ENCODE results near the gene CEP68. TPM values are rescaled to one million over a fixed set of nuclear protein-coding genes. Genes with fewer than 3 reads are reported as not detected.

Gene CEP68
- total RNA-seq, 1 experiment from 2014 or later: 11.2 TPM

DNA sequence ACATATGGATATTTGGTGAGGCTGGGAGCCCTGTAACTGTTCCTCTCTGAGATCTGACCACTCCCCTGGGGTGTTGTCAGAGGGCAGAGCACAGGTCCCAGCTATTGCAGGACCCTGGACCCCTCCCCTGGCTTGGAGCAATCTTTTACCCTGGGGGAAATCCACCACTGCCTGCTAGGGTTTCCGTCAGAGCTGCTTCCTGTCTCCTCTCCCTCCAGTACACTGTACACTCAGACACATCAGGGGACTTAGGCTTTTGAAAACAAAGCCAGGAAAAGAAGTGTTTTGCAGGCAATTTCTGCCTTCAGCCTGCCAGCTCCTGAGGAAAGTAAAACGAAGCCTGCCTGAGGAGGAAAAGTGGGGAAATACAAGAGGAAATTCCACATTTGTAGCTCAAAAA, 13.2 kb upstream of the CEP68 start:
- ATAC-seq (no peak), DNase-seq (ENCODE audit: low read depth, low spot score) (no peak)
- no TSS peak for BruUV-seq (replicated peaks)
- ChIA-PET POLR2A (interaction anchor here (1.3 kb wide), 1 partner anchor 13 kb away, joined by 3 read pairs; the partner anchor contains the start of gene CEP68), CTCF (no interaction called here), RAD21 (ENCODE audit: low non-redundant PET in 1 of 2, low total read pairs in 2 of 2, uncharacterized antibody in 2 of 2, unreplicated experiment in 2 of 2) (no interaction called here)
- Histone ChIP-seq H3K36me3 (ENCODE audit: control insufficient read depth in 1 of 2, insufficient read depth in 2 of 2, low read length in 2 of 2) (no peaks in the 10 kb centered on the region), H3K79me2 (ENCODE audit: insufficient read depth, low read length) (no peaks in the 10 kb centered on the region), H3K4me3 (replicated peaks in 1 of 2; ENCODE audit: low read depth in 1 of 2, low read length in 2 of 2) (no peak overlapping the region), H3K4me1 (ENCODE audit: control insufficient read depth in 1 of 2, insufficient read depth in 2 of 2, low read length in 2 of 2) (peaks cover 3 to 8% of the 10 kb centered on the region in 2 experiments; a peak in 1 of 4 replicates), H3K9me3 (ENCODE audit: control insufficient read depth in 1 of 2, insufficient read depth in 1 of 2, low read depth in 1 of 2, low read length in 2 of 2) (peaks cover 0 to 14% of the 10 kb centered on the region in 2 experiments; a peak in 1 of 4 replicates), H2AFZ (ENCODE audit: low read depth, low read length, poor library complexity, severe bottlenecking) (no peak overlapping the region), H3K27me3 (ENCODE audit: insufficient read depth, low read length) (no peaks in the 10 kb centered on the region), H3K9ac (ENCODE audit: low read length) (no peak overlapping the region), H3K9me2 (ENCODE audit: insufficient read depth) (no peaks in the 10 kb centered on the region), H3K27ac (ENCODE audit: low read depth, low read length) (no peak overlapping the region), H3K4me2 (ENCODE audit: low read length) (no peak overlapping the region), H4K20me1 (ENCODE audit: insufficient read depth) (no peaks in the 10 kb centered on the region)
- TF ChIP-seq POLR2AphosphoS5 (IDR thresholded peaks at IDR 0.05; ENCODE audit: low read depth, low read length) (no peak), SIN3A (IDR thresholded peaks at IDR 0.05; ENCODE audit: low read depth) (no peak), RAD21 (IDR thresholded peaks at IDR 0.05; ENCODE audit: low read depth) (no peak), EZH2 (IDR thresholded peaks at IDR 0.05) (no peak)
- TF ChIP-seq, protein P1, sequence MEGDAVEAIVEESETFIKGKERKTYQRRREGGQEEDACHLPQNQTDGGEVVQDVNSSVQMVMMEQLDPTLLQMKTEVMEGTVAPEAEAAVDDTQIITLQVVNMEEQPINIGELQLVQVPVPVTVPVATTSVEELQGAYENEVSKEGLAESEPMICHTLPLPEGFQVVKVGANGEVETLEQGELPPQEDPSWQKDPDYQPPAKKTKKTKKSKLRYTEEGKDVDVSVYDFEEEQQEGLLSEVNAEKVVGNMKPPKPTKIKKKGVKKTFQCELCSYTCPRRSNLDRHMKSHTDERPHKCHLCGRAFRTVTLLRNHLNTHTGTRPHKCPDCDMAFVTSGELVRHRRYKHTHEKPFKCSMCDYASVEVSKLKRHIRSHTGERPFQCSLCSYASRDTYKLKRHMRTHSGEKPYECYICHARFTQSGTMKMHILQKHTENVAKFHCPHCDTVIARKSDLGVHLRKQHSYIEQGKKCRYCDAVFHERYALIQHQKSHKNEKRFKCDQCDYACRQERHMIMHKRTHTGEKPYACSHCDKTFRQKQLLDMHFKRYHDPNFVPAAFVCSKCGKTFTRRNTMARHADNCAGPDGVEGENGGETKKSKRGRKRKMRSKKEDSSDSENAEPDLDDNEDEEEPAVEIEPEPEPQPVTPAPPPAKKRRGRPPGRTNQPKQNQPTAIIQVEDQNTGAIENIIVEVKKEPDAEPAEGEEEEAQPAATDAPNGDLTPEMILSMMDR (IDR thresholded peaks at IDR 0.05 in 2 of 3, conservative IDR thresholded peaks at IDR 0.05 in 1 of 3; ENCODE audit: borderline replicate concordance in 1 of 3, insufficient read depth in 1 of 3, low read depth in 2 of 3, low read length in 2 of 3): no peak
- intact Hi-C loops (cut with micrococcal nuclease): no loop called here

DNA sequence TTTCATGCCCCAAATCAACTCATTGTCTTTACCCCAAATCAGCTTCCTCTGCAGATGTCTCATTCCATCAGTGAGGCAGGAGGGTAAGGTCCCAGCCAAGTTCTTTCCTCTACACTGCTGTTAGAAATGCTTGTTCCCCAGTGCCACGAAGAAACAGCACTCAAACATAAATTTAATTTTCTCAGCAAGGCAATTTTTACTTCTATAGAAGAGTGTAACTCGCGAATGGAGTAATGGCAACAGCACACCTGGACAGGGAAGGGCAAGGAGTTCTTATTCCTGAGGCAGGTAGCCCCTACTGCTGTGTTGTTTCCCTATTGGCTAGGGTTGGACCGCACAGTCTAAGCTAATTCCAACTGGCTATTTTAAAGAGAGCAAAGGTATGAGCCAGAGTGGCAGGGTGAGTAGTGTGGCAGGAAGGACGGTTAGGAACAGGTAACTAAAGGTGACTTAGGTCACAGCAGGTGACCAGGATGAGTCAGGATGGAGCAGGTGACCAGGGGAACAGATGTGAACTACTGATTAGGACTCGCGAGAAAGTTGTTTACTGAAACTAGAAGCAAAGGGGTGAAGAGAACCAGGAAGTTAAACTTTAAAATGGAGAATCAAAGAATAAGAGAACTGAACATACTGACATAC, 12.0 kb upstream of the CEP68 start:
- no peak overlapping the region for H3K4me2 ChIP-seq (ENCODE audit: low read length)
- no peak for DNase-seq (ENCODE audit: low read depth, low spot score)
- ATAC-seq: no peak
- no peak overlapping the region for H3K27ac ChIP-seq (ENCODE audit: low read depth, low read length)
- H3K4me1 ChIP-seq (ENCODE audit: control insufficient read depth in 1 of 2, insufficient read depth in 2 of 2, low read length in 2 of 2): peaks cover 3 to 8% of the 10 kb centered on the region in 2 experiments; a peak in 1 of 4 replicates
- H3K4me3 ChIP-seq (replicated peaks in 1 of 2; ENCODE audit: low read depth in 1 of 2, low read length in 2 of 2): no peak overlapping the region
- no TSS peak for BruUV-seq (replicated peaks)
- TF ChIP-seq, protein P1 (IDR thresholded peaks at IDR 0.05 in 2 of 3, conservative IDR thresholded peaks at IDR 0.05 in 1 of 3; ENCODE audit: borderline replicate concordance in 1 of 3, insufficient read depth in 1 of 3, low read depth in 2 of 3, low read length in 2 of 3): no peak
- peak; percentile 70; the same call in 1 of the 2 replicates for TF ChIP-seq CBX3 (IDR thresholded peaks at IDR 0.05; ENCODE audit: low read depth)
- TF ChIP-seq RAD21 (IDR thresholded peaks at IDR 0.05; ENCODE audit: low read depth): no peak
- POLR2A ChIA-PET: no interaction called here
- H3K27me3 ChIP-seq (ENCODE audit: insufficient read depth, low read length): no peaks in the 10 kb centered on the region
- H2AFZ ChIP-seq (ENCODE audit: low read depth, low read length, poor library complexity, severe bottlenecking): no peak overlapping the region
- intact Hi-C loops (cut with micrococcal nuclease): no loop called here
- H3K9ac ChIP-seq (ENCODE audit: low read length): no peak overlapping the region
- RAD21 ChIA-PET (ENCODE audit: low non-redundant PET in 1 of 2, low total read pairs in 2 of 2, uncharacterized antibody in 2 of 2, unreplicated experiment in 2 of 2): no interaction called here
- H3K9me2 ChIP-seq (ENCODE audit: insufficient read depth): no peaks in the 10 kb centered on the region
- no peaks in the 10 kb centered on the region for H3K36me3 ChIP-seq (ENCODE audit: control insufficient read depth in 1 of 2, insufficient read depth in 2 of 2, low read length in 2 of 2)
- no peaks in the 10 kb centered on the region for H4K20me1 ChIP-seq (ENCODE audit: insufficient read depth)
- H3K9me3 ChIP-seq (ENCODE audit: control insufficient read depth in 1 of 2, insufficient read depth in 1 of 2, low read depth in 1 of 2, low read length in 2 of 2): peaks cover 0 to 14% of the 10 kb centered on the region in 2 experiments; a peak in 1 of 4 replicates
- no peaks in the 10 kb centered on the region for H3K79me2 ChIP-seq (ENCODE audit: insufficient read depth, low read length)
- CTCF ChIA-PET: no interaction called here
